Measurements from ENCODE around the gene RBM33. TPM values are rescaled to one million over a fixed set of nuclear protein-coding genes. Genes with fewer than 3 reads are reported as not detected.

RBM33 gene
- total and polyA plus RNA-seq, 2 of the 8 experiments (the other 6 are each of a cell fraction or from before 2014, with no cell fraction given) = 16.5 to 64.6 TPM

DNA sequence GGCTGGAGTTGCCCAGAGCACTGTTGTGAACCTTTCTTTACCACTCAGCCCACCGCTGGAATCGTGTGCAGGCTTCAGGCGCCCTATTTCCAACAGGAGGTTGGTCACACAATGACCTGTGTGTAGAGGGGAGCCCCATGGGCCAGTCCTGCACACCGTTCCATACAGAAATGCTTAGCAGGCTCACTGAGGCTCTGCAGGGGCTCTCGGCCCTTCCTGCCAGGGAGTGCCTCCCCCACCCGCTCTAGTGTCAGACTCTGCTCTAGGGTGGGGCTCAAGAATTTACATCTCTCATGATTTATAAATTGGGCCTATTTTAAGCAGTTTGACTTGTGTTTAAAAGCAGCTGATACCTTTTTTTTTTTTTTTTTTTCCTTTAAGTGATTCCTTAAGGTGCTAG, 125.8 kb downstream of the RBM33 start:
- Histone ChIP-seq H3K79me2 (ENCODE audit: control insufficient read depth in 1 of 2, insufficient read depth in 2 of 2, low read length in 2 of 2) (peaks cover 0 to 3% of the 10 kb centered on the region in 2 experiments; a peak in 1 of 4 replicates), H4K8ac (ENCODE audit: extremely low read depth, insufficient read depth, low read length) (no peak overlapping the region), H3K14ac (ENCODE audit: insufficient read length) (no peak overlapping the region), H3K4ac (replicated peaks; ENCODE audit: insufficient read length, low read depth, low read length) (no peak overlapping the region), H3K56ac (replicated peaks; ENCODE audit: insufficient read length, low read depth, low read length) (no peak overlapping the region), H3K23ac (ENCODE audit: insufficient read length) (no peak overlapping the region), H2BK120ac (replicated peaks; ENCODE audit: low read depth, low read length) (no peak overlapping the region), H2AK5ac (ENCODE audit: low read depth, low read length) (no peak overlapping the region), H3K27me3 (replicated peaks in 1 of 4; ENCODE audit: control insufficient read depth in 3 of 4, extremely low read depth in 1 of 4, insufficient read depth in 3 of 4, low read length in 3 of 4) (no peaks in the 10 kb centered on the region), H3K27ac (ENCODE audit: low read depth, low read length) (no peak overlapping the region), H4K91ac (replicated peaks; ENCODE audit: insufficient read length, low read length) (no peak overlapping the region), H3K4me1 (replicated peaks in 1 of 4; ENCODE audit: control insufficient read depth in 3 of 4, insufficient read depth in 4 of 4, low read length in 3 of 4) (no peaks in the 10 kb centered on the region), H2BK15ac (ENCODE audit: low read length) (no peak overlapping the region), H2BK20ac (ENCODE audit: low read length) (no peak overlapping the region), H3K4me2 (ENCODE audit: insufficient read depth in 1 of 2, low read depth in 2 of 2, low read length in 2 of 2) (no peak overlapping the region), H2AFZ (ENCODE audit: low read length) (no peak overlapping the region), H2BK12ac (ENCODE audit: low read depth, low read length) (no peak overlapping the region), H4K5ac (ENCODE audit: insufficient read length, low read depth, low read length) (no peak overlapping the region), H4K20me1 (replicated peaks in 1 of 2; ENCODE audit: control insufficient read depth in 1 of 2, insufficient read depth in 2 of 2, low read length in 2 of 2) (peaks cover 2 to 7% of the 10 kb centered on the region in 2 experiments), H3K23me2 (ENCODE audit: low read depth, low read length) (no peaks in the 10 kb centered on the region), H3K18ac (ENCODE audit: extremely low read depth, low read length) (no peak overlapping the region), H3K4me3 (ENCODE audit: extremely low read depth in 1 of 4, insufficient read depth in 2 of 4, low read depth in 3 of 4, low read length in 4 of 4) (no peak overlapping the region), H3K36me3 (ENCODE audit: control insufficient read depth in 2 of 4, insufficient read depth in 4 of 4, low read length in 3 of 4) (peaks cover 14 to 50% (median 41%) of the 10 kb centered on the region in 4 experiments; a peak in 7 of 8 replicates), H3K9ac (replicated peaks in 1 of 4; ENCODE audit: extremely low read depth in 1 of 4, low read depth in 3 of 4, low read length in 3 of 4) (no peak overlapping the region), H3K9me3 (ENCODE audit: insufficient read depth in 2 of 2, low read depth in 1 of 2, low read length in 1 of 2) (no peaks in the 10 kb centered on the region), H2BK5ac (ENCODE audit: low read depth, low read length) (no peak overlapping the region), H3K79me1 (ENCODE audit: low read depth, low read length) (0 out of 2 replicates have a peak, but pooled peaks cover 2% of the 10 kb centered on the region)
- CTCF ChIA-PET (ENCODE audit: partially characterized antibody) = interaction anchor here (1.0 to 1.5 kb wide), 4 partner anchors 8 to 237 kb away, joined by 4 to 5 read pairs (median 4); no protein-coding TSS in a partner anchor
- no peak for TF ChIP-seq MAFK (IDR thresholded peaks at IDR 0.05; ENCODE audit: low read depth, low read length)
- no peak for TF ChIP-seq RAD21 (IDR thresholded peaks at IDR 0.05 in 1 of 2, conservative IDR thresholded peaks at IDR 0.05 in 1 of 2; ENCODE audit: low read depth in 2 of 2, low read length in 2 of 2)
- no peak for TF ChIP-seq NANOG (IDR thresholded peaks at IDR 0.05; ENCODE audit: insufficient read depth, low read depth, low read length, poor library complexity, severe bottlenecking)
- TF ChIP-seq BRCA1 (IDR thresholded peaks at IDR 0.05; ENCODE audit: low read depth, low read length) = no peak
- no peak for TF ChIP-seq YY1 (IDR thresholded peaks at IDR 0.05; ENCODE audit: low read depth, low read length)
- no peak for TF ChIP-seq ASH2L (IDR thresholded peaks at IDR 0.05; ENCODE audit: low read length)
- no peak for TF ChIP-seq CHD2 (IDR thresholded peaks at IDR 0.05; ENCODE audit: low read length)
- no peak for TF ChIP-seq POU5F1 (IDR thresholded peaks at IDR 0.05; ENCODE audit: low read depth, low read length)
- TF ChIP-seq RXRA (IDR thresholded peaks at IDR 0.05; ENCODE audit: insufficient read depth, low read depth, low read length) = no peak
- TF ChIP-seq, protein P1, sequence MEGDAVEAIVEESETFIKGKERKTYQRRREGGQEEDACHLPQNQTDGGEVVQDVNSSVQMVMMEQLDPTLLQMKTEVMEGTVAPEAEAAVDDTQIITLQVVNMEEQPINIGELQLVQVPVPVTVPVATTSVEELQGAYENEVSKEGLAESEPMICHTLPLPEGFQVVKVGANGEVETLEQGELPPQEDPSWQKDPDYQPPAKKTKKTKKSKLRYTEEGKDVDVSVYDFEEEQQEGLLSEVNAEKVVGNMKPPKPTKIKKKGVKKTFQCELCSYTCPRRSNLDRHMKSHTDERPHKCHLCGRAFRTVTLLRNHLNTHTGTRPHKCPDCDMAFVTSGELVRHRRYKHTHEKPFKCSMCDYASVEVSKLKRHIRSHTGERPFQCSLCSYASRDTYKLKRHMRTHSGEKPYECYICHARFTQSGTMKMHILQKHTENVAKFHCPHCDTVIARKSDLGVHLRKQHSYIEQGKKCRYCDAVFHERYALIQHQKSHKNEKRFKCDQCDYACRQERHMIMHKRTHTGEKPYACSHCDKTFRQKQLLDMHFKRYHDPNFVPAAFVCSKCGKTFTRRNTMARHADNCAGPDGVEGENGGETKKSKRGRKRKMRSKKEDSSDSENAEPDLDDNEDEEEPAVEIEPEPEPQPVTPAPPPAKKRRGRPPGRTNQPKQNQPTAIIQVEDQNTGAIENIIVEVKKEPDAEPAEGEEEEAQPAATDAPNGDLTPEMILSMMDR (IDR thresholded peaks at IDR 0.05; ENCODE audit: control extremely low read depth in 1 of 3, insufficient read depth in 1 of 3, low read depth in 1 of 3, low read length in 3 of 3) = no peak
- TF ChIP-seq RNF2 (IDR thresholded peaks at IDR 0.05; ENCODE audit: borderline replicate concordance, low read depth, low read length, missing control alignments, poor library complexity, severe bottlenecking) = no peak
- POLR2A ChIA-PET (ENCODE audit: partially characterized antibody) = no interaction called here
- 97% methylated on average over 6 of the region's 6 CpGs; no CpG with 5 or more reads in 1 of the 2 experiments for WGBS, 2 experiments (ENCODE audit: extremely low coverage in 1 of 2, insufficient coverage in 1 of 2, insufficient read length in 1 of 2, insufficient replicate concordance in 2 of 2, low coverage in 1 of 2, low lambda C conversion rate in 2 of 2, missing lambda C conversion rate in 1 of 2)
- DNase-seq (ENCODE audit: low read depth in 1 of 2, low spot score in 2 of 2) (no peak), FAIRE-seq (no peak)
